HG03064 (cell line): Measurements from ENCODE around the gene HAND2.

Experiments
- ATAC-seq: cut with Tn5 transposase; IDR thresholded peaks from one replicate; pipeline ENCODE4 v1.9.1; 2021; ENCODE audit warnings: low read depth; ENCODE audit not compliant: unreplicated experiment

HAND2 gene

GRCh38 chr4:173482330-173482931 is 47.6 kb downstream of the HAND2 start:
- ATAC-seq = no peak

- no peak for ATAC-seq
Measured at GRCh38 chr4:173478913-173479283, 51.1 kb downstream of the HAND2 start.

GRCh38 chr4:173478201-173478912 is 51.7 kb downstream of the HAND2 start:
- no peak for ATAC-seq

- ATAC-seq = no peak
Measured at GRCh38 chr4:173477016-173477415, 53.0 kb downstream of the HAND2 start.
